ENCODE data around the gene LAMA5.

DNA sequence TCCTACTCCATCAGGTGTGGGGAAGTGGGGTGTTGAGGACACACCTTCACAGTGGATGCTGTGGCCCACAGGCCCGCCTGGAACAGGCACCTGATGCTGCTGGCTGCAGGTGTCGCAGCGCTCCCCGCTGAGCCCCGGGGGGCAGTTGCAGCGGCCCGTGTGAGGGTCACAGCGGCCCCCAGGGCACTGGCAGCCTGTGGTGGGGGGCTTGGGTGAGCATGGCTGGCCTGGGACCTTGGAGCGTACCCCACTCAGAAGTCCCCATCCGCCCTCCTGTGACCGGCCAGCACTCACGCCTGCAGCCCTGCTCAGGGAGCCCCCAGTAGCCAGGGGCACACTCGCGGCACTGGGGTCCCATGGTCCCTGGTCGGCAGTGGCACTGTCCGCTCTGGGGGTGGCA, 45.1 kb downstream of the LAMA5 start:
- TF ChIP-seq, protein P1, sequence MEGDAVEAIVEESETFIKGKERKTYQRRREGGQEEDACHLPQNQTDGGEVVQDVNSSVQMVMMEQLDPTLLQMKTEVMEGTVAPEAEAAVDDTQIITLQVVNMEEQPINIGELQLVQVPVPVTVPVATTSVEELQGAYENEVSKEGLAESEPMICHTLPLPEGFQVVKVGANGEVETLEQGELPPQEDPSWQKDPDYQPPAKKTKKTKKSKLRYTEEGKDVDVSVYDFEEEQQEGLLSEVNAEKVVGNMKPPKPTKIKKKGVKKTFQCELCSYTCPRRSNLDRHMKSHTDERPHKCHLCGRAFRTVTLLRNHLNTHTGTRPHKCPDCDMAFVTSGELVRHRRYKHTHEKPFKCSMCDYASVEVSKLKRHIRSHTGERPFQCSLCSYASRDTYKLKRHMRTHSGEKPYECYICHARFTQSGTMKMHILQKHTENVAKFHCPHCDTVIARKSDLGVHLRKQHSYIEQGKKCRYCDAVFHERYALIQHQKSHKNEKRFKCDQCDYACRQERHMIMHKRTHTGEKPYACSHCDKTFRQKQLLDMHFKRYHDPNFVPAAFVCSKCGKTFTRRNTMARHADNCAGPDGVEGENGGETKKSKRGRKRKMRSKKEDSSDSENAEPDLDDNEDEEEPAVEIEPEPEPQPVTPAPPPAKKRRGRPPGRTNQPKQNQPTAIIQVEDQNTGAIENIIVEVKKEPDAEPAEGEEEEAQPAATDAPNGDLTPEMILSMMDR (IDR thresholded peaks at IDR 0.05), result no peak
- TF ChIP-seq POLR2A (IDR thresholded peaks at IDR 0.05), result no peak

Measured in right lobe of liver (tissue), 4 donors.